HG02642 (cell line): ENCODE measurements around the gene GJB5.

Source experiments
- ATAC-seq: cut with Tn5 transposase; IDR thresholded peaks from one replicate; pipeline ENCODE4 v1.9.1; 2021; ENCODE audit warnings: mild to moderate bottlenecking; ENCODE audit not compliant: unreplicated experiment, poor library complexity

GJB5 gene

GRCh38 chr1:34743775-34744174 is 11.1 kb upstream of the GJB5 start:
- ATAC-seq, result no peak

DNA sequence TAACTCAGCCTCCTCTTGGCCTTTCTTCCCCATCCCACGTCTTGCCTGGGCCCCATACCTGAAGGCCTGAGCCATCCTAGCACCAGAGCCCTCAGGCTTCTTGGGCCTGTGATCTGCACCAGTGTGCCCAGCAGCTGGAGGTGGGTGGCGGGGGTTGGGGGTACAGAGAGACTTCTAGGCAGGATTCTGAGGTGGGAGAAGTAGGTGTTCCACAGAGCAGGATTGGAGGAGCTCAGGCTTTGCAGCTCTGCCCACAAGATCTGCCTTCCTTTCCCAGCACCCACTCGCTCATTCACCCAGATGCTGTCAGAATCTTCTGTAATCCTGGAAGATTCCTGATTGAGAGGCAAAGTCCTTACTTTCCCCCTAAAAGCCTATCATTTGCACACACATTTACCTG is 10.0 kb upstream of the GJB5 start:
- ATAC-seq, result no peak

GRCh38 chr1:34745666-34746065 is 9.2 kb upstream of the GJB5 start:
- ATAC-seq, result no peak

DNA sequence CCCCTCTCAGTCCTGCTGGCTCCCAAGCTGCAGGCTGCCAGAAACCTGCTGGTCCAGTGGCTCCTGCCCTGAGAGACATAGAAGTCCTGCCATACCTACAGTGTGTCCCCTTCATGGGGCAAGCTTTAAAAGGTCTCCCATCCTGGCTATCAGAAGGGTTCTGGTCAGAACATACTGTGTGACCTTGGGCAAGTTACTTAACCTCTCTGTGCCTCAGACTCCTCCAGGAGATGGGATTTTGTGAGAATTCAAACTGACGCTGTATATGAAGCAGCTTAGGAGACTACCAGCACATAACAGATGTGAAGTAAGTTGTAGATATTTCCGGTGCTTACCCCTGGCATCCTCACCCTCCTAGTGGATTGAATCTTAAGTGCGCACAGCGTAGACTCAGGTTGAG is 8.7 kb upstream of the GJB5 start:
- no peak for ATAC-seq

- no peak for ATAC-seq
Measured at GRCh38 chr1:34746785-34747637, 7.8 kb upstream of the GJB5 start.

DNA sequence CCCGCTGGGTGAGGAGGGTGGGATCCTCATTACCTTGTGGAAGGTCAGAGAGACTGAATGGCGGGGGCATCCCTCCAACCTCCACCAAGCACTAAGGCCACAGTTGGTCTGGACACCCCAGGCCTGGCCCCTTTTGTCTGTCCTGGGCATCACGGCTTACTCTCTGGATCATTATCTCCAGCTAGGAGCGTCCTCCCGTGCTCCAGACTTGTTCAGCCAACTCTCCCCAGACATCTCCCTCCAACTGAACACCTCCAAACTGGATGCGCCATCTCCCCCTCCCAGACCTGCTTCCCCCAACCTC is 7.3 kb upstream of the GJB5 start:
- ATAC-seq, result no peak

DNA sequence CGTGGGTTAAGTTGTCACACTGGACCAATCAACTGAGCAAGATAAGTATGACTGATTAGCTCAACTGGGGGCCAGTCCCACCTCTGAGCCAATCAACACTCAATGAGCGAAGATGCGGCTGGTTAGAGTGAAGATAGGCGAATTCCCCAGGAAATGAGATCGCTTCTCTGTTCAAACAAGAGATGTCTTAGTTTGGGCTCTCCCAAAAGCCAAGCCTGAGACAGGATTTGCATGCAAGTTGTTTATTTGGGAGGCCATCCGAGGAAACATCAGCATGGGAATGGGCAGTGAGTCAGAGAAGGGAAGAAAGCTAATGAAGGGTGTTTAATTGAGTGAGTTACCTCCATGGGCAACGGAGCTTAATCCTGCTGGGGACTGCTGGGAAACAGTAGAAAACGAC is 4.9 kb upstream of the GJB5 start:
- no peak for ATAC-seq

DNA sequence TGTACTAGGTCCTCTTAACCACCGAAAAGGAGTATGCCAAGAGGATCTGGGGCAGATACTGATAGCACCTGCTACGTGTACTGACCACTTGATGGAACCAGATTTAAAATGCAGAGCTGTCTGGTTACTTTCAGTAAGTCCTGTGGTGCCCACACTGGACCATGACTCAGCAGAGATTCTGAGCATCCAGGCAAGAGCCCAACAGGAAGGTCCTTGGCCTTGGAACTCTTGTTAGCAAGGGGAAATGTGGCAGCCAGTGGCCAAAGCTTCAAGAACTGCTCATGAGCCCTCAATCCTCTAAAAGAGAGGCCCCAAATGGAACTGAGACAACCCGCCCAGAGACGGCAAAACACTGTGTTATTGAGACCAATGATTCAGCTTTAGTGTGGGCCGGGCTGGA is 4.2 kb upstream of the GJB5 start:
- no peak for ATAC-seq

- no peak for ATAC-seq
Measured at GRCh38 chr1:34753163-34753562, 1.7 kb upstream of the GJB5 start.

DNA sequence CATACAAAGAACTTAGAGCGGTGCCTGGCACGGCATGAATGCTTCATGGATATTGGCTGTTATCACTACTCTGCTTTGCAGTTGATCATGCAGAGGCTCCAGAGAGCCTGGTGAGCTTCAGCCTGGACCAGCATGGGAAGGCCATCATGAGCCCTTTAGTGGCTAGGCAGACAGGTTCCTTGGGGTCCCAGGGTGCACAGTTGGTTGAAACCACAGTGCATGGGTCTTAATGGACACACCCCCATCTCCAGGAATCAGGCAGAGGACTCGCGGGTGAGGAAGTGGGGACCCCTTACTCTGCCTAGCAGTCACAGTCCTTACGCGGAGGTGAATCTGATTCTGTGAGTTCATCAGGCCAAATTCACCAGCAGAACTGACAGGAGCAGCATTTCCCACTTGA is 1.1 kb downstream of the GJB5 start:
- no peak for ATAC-seq

GRCh38 chr1:34757386-34757785 is 2.5 kb downstream of the GJB5 start:
- no peak for ATAC-seq

- no peak for ATAC-seq
Measured at GRCh38 chr1:34758751-34759150, 3.9 kb downstream of the GJB5 start.

GRCh38 chr1:34759503-34760357 is 4.9 kb downstream of the GJB5 start, which contains the start of gene GJB4:
Gene GJB4, plus strand, starts transcription at chr1:34759740. Its CDS starts 1,515 bp downstream, at chr1:34761255.
- ATAC-seq, result no peak

DNA sequence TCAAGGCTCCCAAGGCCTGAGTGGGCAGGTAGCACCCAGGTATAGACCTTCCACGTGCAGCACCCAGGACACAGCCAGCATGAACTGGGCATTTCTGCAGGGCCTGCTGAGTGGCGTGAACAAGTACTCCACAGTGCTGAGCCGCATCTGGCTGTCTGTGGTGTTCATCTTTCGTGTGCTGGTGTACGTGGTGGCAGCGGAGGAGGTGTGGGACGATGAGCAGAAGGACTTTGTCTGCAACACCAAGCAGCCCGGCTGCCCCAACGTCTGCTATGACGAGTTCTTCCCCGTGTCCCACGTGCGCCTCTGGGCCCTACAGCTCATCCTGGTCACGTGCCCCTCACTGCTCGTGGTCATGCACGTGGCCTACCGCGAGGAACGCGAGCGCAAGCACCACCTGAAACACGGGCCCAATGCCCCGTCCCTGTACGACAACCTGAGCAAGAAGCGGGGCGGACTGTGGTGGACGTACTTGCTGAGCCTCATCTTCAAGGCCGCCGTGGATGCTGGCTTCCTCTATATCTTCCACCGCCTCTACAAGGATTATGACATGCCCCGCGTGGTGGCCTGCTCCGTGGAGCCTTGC is 6.4 kb downstream of the GJB5 start:
- ATAC-seq, result no peak

DNA sequence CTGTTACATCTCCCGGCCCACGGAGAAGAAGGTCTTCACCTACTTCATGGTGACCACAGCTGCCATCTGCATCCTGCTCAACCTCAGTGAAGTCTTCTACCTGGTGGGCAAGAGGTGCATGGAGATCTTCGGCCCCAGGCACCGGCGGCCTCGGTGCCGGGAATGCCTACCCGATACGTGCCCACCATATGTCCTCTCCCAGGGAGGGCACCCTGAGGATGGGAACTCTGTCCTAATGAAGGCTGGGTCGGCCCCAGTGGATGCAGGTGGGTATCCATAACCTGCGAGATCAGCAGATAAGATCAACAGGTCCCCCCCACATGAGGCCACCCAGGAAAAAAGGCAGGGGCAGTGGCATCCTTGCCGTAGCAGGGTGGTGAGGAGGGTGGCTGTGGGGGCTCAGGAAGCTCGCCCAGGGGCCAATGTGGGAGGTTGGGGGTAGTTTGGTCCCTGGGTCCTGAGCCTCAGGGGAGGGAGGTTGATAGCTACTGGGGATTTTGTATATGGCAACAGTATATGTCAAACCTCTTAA is 7.0 kb downstream of the GJB5 start:
- no peak for ATAC-seq

DNA sequence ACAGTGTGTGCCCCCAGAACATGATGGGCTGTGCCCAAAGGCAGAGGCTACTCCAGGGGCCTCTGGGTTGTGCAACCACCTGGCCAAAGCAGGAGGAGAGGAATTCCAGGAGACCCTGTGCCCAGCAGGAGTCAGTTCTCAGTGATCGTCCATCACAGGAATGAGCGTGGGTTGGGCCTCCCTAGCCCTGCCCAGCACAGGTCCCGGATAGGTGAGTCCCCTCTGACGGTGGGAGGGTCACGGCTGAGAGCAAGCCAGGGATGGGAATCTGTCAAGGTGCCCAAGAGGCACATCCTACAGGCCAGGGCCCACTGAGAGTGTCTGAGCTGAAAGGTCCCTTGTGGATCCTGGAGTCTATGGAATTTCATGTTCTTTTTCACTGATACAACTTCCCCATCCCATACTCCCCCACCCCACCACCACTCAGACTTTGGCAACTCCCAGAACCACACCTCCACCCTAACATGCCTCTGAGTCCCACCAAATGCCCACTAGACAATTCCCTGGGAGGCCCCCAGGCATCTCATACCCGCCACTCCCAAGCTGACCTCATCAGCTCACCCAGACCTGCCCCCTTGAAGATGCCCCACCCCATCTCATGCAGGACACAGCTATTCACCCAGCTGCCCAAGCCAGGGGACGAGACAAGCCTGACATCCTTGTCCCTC is 7.8 kb downstream of the GJB5 start:
- ATAC-seq, result no peak

DNA sequence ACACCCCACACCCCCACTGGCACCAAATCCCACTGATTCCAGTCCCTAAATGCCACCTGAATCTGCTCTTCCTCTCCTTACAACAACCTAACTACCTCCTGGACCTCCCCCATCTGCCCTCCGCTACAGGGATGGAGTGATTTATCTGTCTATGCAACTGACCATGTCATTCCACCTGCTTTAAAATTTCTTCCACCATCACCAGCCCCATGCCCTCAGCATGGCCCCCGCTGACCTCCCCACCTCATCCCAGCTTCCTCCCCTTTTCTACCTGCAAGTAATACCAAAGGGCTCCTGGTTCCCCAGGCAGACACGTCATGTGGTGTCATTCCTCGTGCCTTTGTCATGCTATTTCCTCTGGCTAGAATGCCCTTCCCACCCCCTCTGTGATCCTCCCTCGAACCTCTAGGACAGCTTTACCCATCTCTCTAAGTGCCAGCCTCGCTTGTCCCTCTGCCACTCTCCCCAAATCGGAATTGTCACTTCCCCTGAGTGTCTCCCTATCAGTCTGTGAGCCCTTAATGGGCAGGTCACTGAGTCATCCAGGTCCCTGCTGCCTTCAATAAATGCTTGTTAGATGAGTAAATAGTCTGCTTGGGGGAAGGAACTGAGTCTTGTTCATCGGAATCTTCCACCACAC is 8.4 kb downstream of the GJB5 start:
- ATAC-seq, result no peak

DNA sequence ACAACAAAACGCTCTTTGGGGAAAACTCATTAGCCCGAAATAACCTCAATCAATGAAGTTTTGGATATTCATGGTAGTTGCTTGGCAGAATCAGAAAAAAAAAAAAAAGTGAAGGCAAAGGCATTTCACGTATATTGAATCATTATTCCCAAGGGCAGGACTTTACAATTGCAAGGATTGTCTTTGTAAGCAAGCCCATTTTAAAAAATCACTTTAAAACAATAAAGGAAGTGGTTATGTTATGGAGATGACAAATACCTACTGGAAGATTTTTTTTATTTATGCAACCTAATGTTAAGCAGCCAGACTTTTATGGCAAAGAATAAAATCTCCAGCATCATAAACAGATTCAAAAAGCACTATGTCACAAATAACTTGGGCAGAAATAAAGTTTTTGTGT is 14.0 kb downstream of the GJB5 start:
- no peak for ATAC-seq

DNA sequence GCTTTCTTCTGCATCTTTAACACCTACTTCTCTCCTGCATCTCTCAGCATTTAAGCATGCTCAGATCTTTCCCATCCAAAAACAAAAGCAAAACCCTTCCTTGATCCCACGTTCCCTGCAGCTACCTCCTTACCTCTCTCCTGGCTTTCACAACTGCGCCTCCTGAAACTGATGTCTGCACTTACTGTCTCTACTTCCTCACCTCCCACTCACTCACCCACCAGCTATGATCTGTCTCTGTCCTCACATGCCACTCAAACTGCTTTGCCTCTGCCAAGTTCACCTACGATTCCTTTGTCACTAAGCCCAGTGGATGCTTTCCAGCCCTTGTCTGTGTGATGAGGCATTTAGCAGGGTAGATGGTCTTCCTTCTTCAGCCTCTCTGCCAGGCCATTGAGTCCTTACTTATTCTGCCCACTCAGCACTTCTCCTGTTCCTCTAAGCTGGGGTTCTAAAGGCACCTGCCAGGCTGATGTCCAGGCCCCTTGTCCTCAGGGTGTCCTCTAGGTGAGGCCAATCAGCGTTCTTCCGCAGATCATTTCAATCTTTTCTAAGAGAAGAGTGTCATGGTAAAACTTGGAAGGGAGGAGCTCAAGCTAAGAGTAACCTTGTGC is 16.2 kb downstream of the GJB5 start:
- no peak for ATAC-seq
